M059J (cell line): ENCODE results near the gene PRPF19. TPM values are rescaled to one million over a fixed set of nuclear protein-coding genes. Genes with fewer than 3 reads are reported as not detected.

Experiments
- DNase-seq: peaks from one replicate; pipeline ENCODE4 v3.0.0-alpha.2; 2012; ENCODE audit warnings: low read depth
- total RNA-seq: library from RNA; depleted of rRNA; stranded (reverse); fragments of >200 nt; shearing (Covaris generic); gene quantifications from 2 replicates; pipeline ENCODE4 v1.2.3, GENCODE V29; 2014; rRNA removed

Gene PRPF19
- total RNA-seq, 1 experiment from 2014 or later = 117 TPM

DNA sequence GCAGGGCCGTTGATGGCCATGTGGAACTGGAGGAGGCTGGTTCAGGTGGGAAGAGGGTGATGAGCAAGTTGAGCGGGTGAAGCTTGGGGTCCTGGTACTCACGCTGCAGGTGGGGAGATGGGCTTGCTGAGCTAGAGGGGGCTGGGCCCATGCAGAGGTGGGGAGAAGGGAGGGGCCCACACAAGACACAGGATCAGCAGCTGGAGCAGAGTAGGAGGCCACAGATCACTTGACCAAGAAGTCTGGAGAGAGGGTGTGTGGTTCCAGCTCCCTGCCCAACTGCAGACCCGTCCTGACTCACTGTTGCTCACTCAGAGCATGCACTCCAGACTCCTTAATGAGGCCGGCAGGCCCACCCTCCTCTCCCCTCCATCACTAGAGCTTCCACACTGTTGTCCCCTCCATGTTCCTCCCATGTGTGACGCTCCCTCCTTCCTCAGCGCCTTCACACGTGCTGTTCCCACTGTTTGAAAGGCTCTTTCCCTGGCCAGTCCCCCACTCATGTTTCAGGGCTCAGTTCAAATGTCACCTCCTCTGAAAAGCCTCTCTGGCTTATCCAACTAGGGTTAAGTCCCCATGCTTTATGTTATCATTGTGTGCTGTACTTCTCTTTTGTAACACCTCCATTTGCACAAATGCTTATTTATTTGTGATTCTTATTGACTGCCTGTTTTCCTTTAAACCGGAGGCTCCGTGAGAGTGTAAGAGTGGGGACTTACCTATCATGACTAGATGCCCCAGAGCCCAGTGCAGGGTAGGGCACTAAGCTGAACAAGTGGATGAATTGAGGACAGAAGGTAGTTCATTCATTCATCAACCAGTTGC is 62.1 kb downstream of the PRPF19 start:
- DNase-seq = peak; percentile 24

DNA sequence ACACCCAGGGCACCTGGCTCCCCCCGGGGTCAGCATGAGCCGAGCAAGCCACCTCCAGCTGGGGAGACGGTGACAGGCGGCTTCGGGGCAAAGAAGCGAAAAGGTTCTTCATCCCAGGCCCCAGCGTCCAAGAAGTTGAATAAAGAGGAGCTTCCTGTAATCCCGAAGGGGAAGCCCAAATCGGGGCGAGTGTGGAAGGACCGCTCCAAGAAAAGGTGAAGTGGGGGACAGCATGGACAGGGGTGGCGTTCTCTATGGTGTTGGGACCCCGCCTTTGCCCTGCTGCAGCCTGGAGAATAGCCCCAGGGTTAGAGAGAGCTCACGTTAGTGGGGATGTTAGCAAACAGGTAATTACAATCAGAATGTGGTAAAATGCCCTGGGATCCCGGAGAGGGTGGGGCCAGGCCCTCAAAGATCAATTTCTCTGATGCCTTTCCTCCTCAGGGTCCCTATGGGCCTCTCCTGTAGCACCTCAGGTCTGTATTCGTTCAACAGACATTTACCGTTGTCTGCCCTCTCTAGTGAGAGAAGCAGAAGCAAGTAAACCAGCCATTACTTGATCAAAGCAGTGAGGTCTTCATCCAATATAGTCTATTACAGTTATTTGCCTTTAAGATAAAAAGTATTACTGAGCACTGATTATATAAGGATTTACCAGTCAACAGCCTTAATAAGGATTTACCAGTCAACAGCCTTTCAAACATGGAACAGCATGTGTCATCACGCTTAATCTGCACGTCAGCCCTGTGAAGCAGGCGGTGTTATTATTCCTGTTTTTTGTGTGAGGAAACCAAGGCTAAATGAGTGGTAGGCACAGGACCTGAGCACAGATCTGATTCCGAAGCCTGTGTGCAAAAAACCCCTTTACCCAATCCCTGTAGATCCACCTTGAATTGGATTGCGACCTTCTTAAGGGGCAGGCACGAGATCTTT is 63.5 kb downstream of the PRPF19 start:
- DNase-seq = peak; percentile 30

DNA sequence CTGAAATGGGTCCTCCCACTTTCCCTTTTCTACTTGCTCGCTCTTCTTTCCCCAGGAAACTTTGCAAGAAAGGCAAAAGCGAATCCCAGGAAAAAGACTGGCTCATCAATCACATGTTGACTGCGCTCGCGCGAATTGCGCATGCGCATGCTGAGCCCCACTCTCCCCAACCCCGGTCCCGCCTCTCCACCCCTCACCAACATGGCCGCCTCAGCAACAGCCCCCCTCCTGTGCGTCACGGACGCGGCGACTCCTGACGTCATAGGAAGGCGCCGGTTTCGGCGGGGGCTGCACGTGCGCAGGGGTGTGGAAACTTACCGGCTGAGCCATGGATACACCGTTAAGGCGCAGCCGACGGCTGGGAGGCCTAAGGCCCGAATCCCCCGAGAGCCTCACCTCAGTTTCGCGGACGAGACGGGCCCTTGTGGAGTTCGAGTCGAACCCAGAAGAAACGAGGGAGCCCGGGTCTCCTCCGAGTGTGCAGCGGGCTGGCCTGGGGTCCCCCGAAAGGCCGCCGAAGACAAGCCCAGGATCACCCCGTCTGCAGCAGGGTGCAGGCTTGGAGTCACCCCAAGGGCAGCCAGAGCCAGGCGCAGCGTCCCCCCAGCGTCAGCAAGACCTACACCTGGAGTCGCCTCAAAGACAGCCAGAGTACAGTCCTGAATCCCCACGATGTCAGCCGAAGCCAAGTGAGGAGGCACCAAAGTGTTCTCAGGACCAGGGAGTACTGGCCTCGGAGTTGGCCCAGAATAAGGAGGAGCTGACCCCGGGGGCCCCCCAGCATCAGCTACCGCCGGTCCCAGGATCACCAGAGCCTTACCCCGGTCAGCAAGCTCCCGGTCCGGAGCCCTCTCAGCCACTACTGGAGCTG is 64.4 kb downstream of the PRPF19 start, which contains the start of gene CCDC86:
Gene CCDC86, plus strand, starts transcription at position 317 of the 871 bp plus-strand sequence. Its CDS starts 12 bp downstream, at position 329.
- DNase-seq = peak; percentile 91

Other genes with a start within 250 kb of the PRPF19 start
- gene MS4A8, start 207.0 kb downstream of the PRPF19 start, total RNA-seq = not detected in 2 replicates
- not detected in 2 replicates for gene MS4A18, start 181.9 kb downstream of the PRPF19 start, total RNA-seq
- gene MS4A15, start 149.7 kb downstream of the PRPF19 start, total RNA-seq = not detected in 2 replicates
- not detected in 2 replicates for gene MS4A10, start 121.3 kb downstream of the PRPF19 start, total RNA-seq
- 13.9 and 19.7 TPM in 2 replicates for gene CCDC86, start 64.5 kb downstream of the PRPF19 start, total RNA-seq
- gene PTGDR2, start 50.6 kb downstream of the PRPF19 start, total RNA-seq = 0.07 TPM in 1 of 2 replicates, not detected in the other
- 1.3 TPM in 1 of 2 replicates, not detected in the other for gene ZP1, start 39.0 kb downstream of the PRPF19 start, total RNA-seq
- 47.7 and 77.7 TPM in 2 replicates for gene TMEM109, start 7.6 kb upstream of the PRPF19 start, total RNA-seq
- gene TMEM132A, start 17.9 kb upstream of the PRPF19 start, total RNA-seq = 29.0 and 57.9 TPM in 2 replicates
- gene SLC15A3, start 45.6 kb upstream of the PRPF19 start, total RNA-seq = 7.9 and 23.3 TPM in 2 replicates
- 0.10 TPM in 1 of 2 replicates, not detected in the other for gene CD6, start 65.1 kb upstream of the PRPF19 start, total RNA-seq
- gene CD5, start 195.9 kb upstream of the PRPF19 start, total RNA-seq = not detected in 2 replicates